Measurements from ENCODE around the gene DAB1.

Gene DAB1

DNA sequence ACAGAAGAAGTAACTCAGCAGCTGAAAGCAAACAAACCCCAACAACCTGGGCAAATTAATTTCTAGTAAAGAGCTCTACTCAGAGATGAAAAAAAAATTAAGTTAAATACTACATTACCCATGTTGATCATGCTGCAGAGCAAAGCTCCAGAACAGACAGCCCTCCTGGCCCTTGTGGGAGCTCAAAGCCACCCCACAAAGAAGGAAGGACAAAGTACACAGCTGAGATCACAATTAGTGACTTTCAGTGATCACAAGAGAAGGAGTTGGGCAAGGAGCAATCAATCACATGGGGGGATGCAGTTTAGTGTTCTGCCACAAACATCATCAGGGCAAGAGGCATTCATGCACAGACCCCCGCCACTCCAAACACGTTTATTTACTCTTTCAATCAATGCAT is 114.2 kb downstream of the DAB1 start:
- no peak for TF ChIP-seq CTCF (conservative IDR thresholded peaks at IDR 0.05; ENCODE audit: control insufficient read depth, insufficient read depth, low read depth, low read length)
- no peak for DNase-seq (ENCODE audit: low read depth)
- H3K4me3 ChIP-seq (ENCODE audit: control insufficient read depth, low read depth, low read length), result no peak overlapping the region

GRCh38 chr1:57307392-57308170 is 116.3 kb downstream of the DAB1 start:
- DNase-seq (ENCODE audit: low read depth), result no peak
- H3K4me3 ChIP-seq (ENCODE audit: control insufficient read depth, low read depth, low read length), result no peak overlapping the region
- TF ChIP-seq CTCF (conservative IDR thresholded peaks at IDR 0.05; ENCODE audit: control insufficient read depth, insufficient read depth, low read depth, low read length), result no peak

DNA sequence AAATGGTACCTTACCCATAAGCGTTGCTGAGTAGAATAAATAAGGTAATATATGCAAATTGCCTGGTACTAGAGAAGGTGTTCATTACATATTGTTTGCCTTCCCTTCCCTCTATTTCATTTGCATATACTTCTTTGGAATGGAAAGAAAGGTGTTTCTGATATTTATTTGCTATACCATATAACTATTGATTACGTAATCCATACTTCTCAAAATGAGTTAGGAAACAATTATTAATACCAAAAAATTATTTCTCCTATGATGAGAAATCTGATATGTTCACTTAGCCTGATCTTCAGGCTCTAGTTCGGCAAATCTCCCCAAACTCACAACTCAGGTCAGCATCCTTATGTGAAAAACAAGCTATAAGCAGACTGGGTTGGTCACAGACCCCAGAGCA is 119.3 kb downstream of the DAB1 start:
- no peak overlapping the region for H3K4me3 ChIP-seq (ENCODE audit: control insufficient read depth, low read depth, low read length)
- DNase-seq (ENCODE audit: low read depth), result no peak
- no peak for TF ChIP-seq CTCF (conservative IDR thresholded peaks at IDR 0.05; ENCODE audit: control insufficient read depth, insufficient read depth, low read depth, low read length)

DNA sequence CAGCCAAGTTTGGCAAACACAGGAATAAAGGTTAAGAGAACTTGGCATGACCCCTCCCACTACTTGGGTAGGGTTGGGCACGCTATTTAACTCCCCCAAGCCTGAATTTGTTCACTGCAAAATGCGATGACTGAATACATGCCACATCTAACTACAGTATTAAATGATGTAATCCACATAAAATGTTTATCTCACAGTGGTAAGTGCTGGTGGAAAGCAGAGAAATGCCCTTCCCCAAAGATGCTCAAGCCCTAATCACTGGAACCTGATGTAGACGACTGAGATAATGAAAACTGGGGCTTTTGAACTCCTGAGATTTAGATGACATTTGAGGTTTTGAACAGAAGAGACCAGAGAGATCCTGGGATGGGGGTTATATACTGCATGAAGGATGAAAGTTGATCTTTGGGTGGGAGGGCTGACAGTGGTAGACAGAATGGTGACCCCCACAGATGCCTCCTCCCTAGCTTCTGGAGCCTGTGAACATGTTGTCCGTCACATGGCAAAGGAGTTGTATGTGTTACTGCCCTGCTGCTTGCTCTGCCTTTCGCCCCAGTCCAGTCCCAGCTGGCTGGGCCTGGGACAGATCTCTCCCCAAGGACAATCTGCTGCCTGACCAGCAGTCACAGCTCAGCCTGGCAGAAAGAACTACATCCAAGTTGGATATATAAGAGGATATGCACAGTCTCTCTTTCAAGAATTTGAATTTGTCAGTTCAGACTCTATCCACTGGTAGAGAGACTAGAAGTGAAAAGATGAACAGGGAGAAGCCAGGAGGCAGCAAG is 120.9 kb downstream of the DAB1 start:
- DNase-seq (ENCODE audit: low read depth), result no peak
- H3K4me3 ChIP-seq (ENCODE audit: control insufficient read depth, low read depth, low read length), result no peak overlapping the region
- TF ChIP-seq CTCF (conservative IDR thresholded peaks at IDR 0.05; ENCODE audit: control insufficient read depth, insufficient read depth, low read depth, low read length), result no peak

GRCh38 chr1:57300186-57300585 is 123.7 kb downstream of the DAB1 start:
- no peak for TF ChIP-seq CTCF (conservative IDR thresholded peaks at IDR 0.05; ENCODE audit: control insufficient read depth, insufficient read depth, low read depth, low read length)
- no peak for DNase-seq (ENCODE audit: low read depth)
- no peak overlapping the region for H3K4me3 ChIP-seq (ENCODE audit: control insufficient read depth, low read depth, low read length)

- TF ChIP-seq CTCF (conservative IDR thresholded peaks at IDR 0.05; ENCODE audit: control insufficient read depth, insufficient read depth, low read depth, low read length), result no peak
- DNase-seq (ENCODE audit: low read depth), result no peak
- no peak overlapping the region for H3K4me3 ChIP-seq (ENCODE audit: control insufficient read depth, low read depth, low read length)
Observed at GRCh38 chr1:57296726-57297250, 127.1 kb downstream of the DAB1 start.
